ENCODE data around the gene EBNA1BP2.
"Not testable (repeated sequence)": the region's sequence is repeated elsewhere in the genome, so short reads cannot be mapped to it uniquely, and the experiment has no call there.

Gene EBNA1BP2

GRCh38 chr1:43171876-43172526 is at the start of gene EBNA1BP2, which contains the start of gene CFAP57:
EBNA1BP2 (minus strand) TSS chr1:43172290; CDS start chr1:43172118, 172 bp downstream.
CFAP57 (plus strand) TSS chr1:43172330; CDS start chr1:43172754, 424 bp downstream.
- DNase-seq: peak; percentile 84 to 95

- no peak for DNase-seq
These were observed 49.7 kb upstream of the EBNA1BP2 start for GRCh38 chr1:43221797-43222196.

- no peak for DNase-seq
These were observed 49.1 kb upstream of the EBNA1BP2 start for GRCh38 chr1:43220905-43221778.

GRCh38 chr1:43217747-43218146 is 45.7 kb upstream of the EBNA1BP2 start:
- no peak for DNase-seq

GRCh38 chr1:43214501-43215444 is 42.7 kb upstream of the EBNA1BP2 start:
- no peak for DNase-seq

GRCh38 chr1:43208277-43208676 is 36.2 kb upstream of the EBNA1BP2 start:
- DNase-seq: not testable (repeated sequence)

GRCh38 chr1:43207229-43207853 is 35.3 kb upstream of the EBNA1BP2 start:
- DNase-seq: no peak

GRCh38 chr1:43206600-43207228 is 34.6 kb upstream of the EBNA1BP2 start:
- DNase-seq: no peak

GRCh38 chr1:43205671-43206070 is 33.6 kb upstream of the EBNA1BP2 start:
- DNase-seq: no peak

- DNase-seq: no peak
These were observed 32.3 kb upstream of the EBNA1BP2 start for GRCh38 chr1:43204394-43204793.

- no peak for DNase-seq
These were observed 31.8 kb upstream of the EBNA1BP2 start for GRCh38 chr1:43203859-43204258.

GRCh38 chr1:43199093-43199726 is 27.1 kb upstream of the EBNA1BP2 start:
- DNase-seq: no peak

GRCh38 chr1:43197343-43198127 is 25.4 kb upstream of the EBNA1BP2 start:
- no peak for DNase-seq

- no peak for DNase-seq
These were observed 22.4 kb upstream of the EBNA1BP2 start for GRCh38 chr1:43194509-43194908.

- no peak for DNase-seq
These were observed 16.0 kb upstream of the EBNA1BP2 start for GRCh38 chr1:43188106-43188505.

GRCh38 chr1:43184995-43185394 is 12.9 kb upstream of the EBNA1BP2 start:
- no peak for DNase-seq

GRCh38 chr1:43184388-43184787 is 12.3 kb upstream of the EBNA1BP2 start:
- DNase-seq: no peak

GRCh38 chr1:43177691-43178090 is 5.6 kb upstream of the EBNA1BP2 start:
- DNase-seq: no peak

GRCh38 chr1:43174873-43175272 is 2.8 kb upstream of the EBNA1BP2 start:
- DNase-seq: no peak

GRCh38 chr1:43172527-43172972 is 460 bp upstream of the EBNA1BP2 start:
- DNase-seq: peak in 1 of 2 donors; percentile 84
